ENCODE data around the gene CHIT1.

Gene CHIT1

DNA sequence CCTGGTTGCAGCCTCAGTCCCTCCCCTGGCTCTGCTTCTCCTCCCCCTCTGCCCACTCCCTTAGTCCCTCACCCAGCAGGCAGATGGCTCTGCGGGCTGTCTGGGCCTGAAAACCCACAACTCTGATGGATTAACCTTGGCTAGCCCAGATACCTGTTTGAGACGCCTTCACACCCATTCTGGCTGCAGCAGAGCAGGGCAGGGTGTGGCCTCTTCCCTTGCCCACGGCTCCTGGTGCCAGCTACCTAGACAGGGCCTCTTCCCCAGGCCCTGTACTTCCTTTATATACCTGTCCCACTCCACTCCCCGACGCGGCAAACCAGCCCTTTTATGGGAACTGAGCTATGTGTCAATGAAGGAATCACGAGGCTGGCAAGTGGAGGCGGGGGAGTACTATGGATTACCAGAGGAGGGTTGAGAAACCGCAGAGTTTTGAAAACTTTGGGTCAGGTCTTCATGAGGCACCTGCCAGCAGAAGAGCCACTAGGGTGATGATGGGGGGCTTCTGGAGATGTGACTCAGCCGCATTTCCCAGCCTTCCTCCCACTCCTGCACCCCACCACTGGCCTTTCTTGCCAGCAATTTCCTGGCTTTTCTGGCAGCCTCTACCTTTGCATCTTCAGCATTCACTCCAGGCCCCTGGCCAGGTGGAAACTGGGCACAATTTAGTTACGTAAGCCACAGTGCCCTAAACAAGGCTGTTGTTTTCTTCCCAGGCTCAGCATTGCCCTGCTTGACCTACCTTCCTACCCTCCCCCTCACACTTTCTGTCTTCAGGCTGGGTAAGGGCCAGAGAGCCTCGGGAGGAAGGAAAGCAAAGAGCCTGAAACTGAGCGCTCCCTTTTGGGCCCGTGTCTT is 42.8 kb downstream of the CHIT1 start, which contains the start of gene CHI3L1:
CHI3L1 (minus strand) TSS at position 259 of the 858 bp plus-strand sequence; CDS start at position 178, 81 bp downstream.
- peak; percentile 87 for DNase-seq

DNA sequence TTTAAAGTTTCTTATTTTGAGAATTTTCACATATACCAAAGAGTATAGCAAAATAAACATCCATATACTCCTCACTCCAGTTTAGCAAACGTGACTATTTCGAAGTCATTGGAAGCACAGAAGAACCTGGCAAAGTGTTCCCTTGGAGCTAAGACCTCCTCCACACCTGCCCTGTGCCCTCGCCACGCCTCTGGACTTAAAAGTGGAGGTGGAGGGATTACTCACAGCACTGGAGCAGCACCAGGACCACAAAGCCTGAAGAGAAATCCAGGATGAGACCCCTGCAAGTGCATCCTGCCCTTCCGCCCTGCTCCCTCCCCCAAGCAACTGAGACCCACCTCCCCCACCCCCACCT is 43.4 kb downstream of the CHIT1 start:
- no peak for DNase-seq

DNA sequence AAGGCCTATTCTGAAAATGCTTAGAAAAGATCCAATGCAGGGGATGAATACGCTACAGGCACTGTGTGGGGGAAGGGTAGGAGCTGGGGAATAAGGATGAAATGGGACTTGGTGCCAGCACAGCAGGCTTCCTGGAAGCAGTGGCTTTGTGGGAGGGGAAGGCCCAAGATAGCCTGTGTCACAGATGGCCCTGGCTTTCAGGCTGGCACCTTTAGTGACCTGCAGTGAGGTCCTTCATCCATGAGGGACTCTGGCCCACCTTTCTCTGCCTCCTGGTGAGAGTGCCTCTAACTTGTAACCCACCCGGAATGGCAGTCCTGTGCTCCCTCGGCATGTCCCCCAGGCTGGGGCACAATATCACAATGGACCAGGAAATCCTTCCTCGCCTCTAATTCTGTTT is 43.9 kb downstream of the CHIT1 start:
- no peak for DNase-seq

DNA sequence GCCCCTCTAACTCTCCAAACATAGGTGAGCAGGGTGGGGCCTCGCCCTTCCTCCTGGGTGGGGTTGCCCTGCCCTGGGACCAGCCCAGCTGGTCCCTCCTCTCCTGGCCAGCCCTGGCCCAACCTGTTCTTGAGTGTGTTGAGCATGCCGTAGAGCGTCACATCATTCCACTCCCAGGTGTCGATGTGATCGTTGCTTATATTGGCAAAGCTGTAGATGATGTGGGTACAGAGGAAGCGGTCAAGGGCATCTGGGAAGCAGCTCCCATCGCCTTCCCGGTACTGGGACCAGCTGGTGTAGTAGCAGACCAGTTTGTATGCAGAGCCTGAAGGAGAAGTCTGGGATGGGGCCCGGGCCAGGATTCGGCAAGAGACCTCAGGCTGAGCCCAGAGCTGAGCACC is 44.4 kb downstream of the CHIT1 start:
- DNase-seq: no peak

DNA sequence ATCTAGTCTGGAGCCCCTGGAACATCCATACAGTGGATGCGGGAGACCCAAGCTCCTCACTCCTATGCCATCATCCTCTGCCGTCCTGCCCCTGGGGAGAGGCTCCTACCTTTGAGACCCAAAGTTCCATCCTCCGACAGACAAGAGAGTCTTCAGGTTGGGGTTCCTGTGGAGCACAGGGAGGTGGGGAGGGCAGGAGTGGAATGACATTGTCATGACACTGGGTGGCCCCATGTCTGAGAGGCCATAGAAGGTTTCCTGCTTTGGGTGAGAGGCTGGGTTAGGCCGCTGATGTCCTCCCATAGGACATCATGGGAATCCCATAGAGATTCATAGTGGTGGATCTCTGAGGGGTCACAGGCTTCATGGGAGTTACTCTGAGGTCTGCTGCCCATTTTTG is 45.0 kb downstream of the CHIT1 start:
- DNase-seq: no peak

DNA sequence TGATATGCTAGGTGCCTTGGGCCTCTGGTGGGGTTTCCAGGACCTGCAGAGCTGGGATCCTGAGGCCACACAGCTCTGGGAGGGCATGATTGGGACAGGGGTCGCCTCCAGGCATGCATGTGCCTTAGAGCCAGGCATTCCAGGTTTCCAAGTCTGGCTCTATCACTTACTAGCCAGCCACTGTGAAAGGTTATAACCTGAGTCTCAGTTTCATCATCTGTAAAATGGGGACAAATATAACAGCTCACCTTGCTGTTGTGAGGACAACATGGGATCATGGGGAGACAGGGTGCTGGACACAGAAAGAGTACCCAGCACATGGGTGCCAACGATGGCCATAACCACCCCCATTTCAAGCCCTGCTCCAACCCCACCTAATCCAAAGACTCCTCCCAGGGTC is 45.6 kb downstream of the CHIT1 start:
- DNase-seq: no peak

DNA sequence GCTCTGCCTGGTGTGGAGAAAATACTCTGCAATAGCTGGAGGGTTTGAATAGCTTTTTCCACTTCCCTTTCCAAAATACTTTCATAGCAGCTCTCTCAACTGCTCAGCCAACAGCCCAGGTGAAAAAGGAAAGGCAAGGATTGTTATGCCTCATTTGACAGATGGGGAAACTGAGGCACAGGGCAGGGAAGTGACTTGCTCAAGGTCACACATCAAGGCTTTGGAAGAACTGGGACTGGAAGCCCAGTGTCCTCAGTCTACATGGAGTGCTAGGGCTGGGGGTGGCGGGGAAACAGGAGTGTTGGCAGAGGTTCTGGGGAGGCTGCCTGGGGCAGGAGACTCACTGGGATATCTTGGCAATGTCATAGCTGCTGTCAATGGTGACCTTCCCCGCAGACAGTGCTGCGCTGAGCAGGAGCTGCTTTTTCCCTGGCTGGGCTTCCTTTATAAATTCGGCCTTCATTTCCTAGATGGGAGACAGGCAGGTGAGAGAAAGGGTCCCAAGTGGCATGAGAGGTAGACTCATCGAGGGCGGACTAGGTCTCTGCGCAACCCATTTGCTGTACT is 47.0 kb downstream of the CHIT1 start:
- no peak for DNase-seq

DNA sequence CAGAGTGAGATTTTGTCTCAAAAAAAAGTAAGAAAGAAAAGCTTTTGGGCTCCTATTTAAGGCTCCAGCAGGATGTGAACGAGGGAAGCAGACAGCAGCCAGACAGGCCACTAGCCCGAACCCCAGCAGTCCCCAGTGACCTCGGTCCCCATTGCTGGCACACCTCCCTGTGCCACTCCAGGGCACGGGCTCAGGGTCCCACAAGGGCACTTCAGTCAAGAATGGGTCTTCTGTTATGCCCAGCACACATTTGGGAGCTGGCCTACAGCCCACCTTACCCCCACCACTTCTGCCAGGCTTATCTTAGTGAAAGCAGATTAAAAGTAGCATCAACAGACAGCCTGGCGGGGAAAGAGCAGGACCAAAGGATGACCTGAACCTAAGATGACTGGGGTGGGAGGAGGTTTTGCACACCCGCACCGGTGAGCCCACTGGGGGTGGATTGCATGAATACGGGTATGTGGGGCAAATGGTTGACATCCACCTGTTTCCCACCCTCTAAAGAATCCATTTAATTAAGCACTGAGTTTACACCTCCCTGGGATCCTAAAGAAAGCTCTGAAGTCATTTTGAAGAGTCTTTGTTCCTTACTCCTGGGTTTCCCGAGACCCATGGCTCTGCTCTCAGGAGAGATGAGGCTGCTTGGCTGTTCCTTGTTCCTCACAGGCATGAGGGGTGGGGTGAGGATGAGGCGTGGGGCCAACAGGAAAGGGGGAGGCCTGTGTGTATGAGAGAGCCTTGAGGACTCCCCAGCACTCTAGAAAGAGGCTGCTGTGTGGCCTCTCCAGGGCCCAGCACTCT is 47.7 kb downstream of the CHIT1 start:
- DNase-seq: peak; percentile 89

DNA sequence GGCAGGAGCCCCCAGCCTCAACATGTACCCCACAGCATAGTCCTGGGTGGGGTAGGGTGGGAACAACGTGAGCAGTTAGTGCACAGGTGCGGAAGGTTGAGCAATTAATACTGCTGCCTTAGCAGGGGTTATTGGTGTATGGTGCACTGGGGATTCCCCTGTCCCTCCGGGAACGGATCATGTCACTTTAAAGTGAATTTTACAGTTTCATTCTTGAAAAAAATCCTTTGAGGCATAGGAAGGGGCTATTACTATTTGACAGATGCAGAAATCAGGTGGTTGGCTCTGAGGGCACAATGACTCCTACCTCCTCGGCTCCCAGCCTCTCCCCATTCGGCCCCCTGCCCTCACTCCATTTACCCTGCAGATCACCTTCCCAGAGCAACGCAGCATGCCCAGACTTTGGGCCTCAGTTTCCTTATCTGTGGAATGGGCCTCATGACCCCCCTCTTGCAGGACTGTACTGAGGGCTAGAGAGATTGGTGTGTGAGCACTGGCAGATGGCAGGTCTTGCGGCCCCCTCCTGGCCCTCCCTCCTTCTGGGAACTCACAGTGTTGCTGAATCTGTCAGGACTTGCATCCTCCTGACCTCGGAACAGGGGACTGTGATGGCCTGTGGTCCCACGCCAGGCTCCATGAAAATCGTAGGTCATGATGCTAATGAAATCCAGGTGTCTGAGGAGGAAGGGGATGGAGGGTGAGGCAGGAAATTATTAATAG is 48.7 kb downstream of the CHIT1 start:
- peak; percentile 82 for DNase-seq

DNA sequence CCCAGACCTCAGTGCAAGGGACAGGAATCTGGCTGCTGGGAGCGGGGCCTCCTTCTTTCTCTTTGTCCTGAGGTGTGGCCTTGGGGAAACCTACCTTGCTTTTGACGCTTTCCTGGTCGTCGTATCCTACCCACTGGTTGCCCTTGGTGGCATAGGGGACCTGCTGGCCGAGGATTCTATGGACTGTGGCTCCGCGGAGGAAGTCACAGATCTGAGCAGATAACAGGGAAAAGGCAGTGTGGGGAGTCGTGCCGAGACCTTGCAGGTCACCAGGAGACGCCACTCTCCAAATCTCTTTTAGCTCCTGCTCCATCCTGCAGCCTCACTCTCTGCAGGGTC is 49.8 kb downstream of the CHIT1 start:
- no peak for DNase-seq

DNA sequence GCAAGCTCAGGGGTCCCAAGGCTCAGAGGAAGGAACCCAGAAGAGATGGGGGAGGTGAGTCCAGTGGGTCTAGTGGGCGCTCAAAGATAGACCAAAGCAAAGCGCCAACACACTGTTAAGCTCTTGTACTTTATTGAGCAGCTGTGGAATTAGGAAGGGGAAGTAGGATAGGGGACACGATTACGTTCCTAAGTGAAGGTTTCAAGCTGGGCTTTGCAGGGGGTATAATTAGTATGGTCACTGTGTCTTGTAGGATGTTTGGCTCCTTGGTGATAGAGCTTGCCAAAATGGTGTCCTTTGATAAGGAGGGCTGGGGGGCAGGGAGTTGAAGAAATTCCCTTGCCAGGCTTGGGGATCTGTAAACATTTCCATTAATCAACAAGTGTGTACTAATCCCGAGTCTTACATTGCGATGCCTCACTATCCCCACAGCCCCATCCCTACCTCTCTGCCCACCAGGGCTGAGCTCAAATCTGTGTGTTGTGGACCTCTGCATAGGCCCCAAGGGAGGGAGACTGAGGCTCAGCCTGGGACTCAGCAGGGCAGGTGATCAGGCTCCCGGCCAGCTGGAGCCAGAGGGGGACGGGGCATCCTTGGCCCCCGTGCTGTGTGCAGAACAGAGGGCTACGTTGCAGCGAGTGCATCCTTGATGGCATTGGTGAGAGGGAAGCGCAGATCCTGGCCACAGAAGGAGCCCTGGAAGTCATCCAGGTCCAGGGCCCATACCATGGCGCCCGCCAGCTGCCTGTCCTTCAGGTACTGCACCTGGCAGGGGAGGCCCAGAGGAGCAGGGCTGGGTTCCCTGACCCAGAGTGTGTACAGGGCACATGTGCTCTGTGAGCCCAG is 50.4 kb downstream of the CHIT1 start:
- DNase-seq: peak; percentile 71

DNA sequence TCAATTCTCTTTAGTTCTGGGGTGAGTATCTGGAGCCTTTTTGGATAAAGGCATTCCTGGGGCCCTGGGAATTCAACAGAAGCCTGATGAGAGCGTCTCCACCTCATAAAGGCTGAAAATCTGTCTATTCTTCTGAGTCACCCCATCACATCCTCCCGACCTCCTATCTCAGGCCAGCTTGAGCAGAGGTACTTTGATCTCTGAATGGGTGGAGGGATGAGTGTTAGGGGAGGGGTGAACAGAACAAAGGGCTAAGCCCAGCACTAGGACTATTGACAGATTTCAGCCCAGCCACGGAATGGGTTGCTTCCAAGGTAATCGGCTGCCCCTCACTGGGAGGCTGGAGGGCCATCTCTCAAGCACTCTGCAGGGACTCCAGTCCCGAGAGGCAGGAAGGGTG is 51.4 kb downstream of the CHIT1 start:
- DNase-seq: peak; percentile 92

DNA sequence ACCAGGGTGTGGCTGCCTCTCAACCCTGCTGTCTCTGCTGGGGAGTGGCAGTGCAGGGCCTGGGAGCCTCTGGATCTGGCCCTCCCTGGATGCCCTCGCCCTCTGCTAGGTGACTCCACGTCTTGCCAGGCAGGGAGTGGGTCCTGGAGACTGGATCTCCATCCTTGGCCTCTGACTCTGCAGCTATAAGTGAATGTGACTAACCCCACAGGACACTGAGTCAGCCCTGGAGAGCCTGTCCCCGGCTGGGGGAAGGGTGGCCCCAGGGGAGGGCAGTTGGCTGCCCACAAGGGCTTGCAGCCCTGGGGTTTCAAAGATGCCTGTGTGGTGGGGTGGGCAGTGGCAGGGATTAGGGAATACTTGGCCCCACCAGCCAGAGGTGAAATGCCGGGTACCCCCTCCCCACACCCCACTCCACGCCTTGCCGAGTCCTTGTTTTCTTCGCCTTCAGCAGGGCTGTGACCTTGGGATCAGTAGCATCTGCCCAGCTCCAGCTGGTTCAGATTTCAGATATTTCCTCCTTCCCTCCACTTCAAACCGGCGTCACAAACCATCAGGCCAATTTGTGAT is 51.9 kb downstream of the CHIT1 start:
- peak; percentile 87 for DNase-seq

DNA sequence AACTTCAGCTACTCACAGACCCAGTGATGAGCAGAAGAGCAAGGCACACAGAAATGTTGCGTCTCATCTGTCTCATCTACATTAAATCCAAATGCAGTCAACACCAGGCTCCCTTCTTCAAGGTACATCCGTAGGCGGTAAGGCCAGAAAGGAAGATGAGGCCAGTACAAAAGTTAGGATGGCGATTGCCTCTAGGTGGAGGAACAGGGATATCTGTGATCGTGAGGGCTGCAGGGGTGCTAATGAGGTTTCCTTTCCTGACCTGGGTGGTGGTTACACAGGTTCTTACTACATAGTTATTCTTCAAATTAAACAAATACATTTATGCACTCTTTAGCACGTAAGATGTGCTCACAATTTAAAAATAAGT is 52.5 kb downstream of the CHIT1 start:
- peak; percentile 55 for DNase-seq

DNA sequence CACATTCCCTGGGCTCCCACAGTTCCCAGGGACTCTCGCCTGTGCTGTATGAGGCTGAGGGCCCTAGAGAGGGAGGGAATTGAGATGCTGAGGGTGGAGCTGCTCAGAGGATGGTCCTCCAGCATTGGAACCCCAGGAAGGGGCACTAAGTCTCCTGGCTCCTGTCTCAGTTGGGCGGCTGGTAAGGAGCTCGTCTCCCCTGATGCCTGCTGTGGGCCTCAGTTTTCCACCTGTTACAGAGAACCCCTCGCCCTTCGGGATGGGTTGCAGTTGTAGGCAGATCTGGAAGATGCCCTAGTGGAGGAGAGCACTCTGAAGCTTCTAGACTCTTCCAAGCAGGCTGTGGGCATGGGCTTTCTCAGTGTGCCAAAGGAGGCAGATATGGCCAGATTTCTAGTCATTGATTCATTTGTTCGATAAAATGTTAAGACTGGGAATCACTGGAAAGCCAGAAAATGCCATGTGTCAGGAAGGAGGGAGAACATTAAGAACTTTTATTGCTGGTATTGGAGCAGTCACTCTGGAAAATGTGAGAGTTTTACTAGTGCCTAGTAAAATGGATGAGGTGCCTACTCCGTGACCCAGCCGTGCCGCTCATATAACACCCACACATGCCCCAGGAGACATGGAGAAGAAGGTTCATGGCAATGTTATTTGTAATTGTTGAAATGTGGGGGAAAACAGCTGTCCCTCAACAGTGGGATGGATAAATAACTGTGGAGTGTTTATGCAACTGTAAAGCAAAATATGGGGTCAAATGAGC is 53.0 kb downstream of the CHIT1 start:
- DNase-seq: no peak

DNA sequence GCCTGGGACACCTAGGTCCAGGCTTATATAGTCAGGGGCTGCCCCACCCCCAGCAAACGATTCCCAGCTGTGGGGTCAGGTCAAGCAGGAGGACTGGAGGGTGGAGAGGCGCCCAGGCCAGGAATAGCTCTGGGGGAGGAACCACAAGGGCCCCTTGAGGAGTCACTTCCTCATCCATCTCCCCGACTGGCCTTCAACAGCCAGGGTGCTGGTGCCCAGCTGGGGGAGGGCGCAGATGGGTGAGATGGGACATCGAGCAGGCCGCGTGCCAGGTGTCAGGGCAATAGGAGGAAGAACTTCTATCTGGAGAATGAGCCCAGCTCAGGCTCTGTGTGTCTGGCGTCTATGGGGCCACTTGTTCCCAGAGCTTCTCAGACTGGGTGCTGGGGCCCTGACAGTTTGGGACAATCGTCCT is 53.6 kb downstream of the CHIT1 start:
- DNase-seq: no peak

DNA sequence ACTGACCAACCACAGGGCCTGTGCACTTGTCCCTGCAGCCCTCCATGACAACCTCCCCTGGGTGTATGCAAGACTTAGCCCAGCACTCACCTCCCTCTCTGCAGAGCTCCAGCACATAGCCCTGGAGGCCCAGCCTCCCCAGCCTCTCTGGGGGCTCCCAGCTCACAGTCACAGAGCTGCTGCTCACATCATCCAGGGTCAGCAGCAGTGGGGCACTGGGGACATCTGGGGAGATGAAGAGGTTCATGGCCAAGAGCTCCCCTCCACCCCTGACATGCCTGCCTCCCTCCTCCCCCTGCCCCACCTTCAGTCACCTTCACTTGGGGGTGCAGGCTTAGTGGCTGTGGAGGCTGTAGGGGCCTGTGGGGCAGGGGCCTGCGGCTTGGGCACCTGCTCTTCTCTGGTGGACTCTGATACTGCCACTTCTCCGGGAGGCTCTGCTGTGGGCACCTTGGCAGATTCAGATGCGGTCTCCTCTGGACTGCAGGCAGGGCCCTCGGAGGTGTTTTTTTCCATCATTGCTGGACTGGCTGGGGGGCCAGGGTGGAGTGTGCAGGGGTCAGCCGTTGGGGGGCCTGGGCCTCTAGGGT is 54.1 kb downstream of the CHIT1 start, which contains the start of gene MYBPH:
MYBPH (minus strand) TSS at position 590 of the 590 bp plus-strand sequence; CDS start at position 519, 71 bp downstream.
- no peak for DNase-seq

DNA sequence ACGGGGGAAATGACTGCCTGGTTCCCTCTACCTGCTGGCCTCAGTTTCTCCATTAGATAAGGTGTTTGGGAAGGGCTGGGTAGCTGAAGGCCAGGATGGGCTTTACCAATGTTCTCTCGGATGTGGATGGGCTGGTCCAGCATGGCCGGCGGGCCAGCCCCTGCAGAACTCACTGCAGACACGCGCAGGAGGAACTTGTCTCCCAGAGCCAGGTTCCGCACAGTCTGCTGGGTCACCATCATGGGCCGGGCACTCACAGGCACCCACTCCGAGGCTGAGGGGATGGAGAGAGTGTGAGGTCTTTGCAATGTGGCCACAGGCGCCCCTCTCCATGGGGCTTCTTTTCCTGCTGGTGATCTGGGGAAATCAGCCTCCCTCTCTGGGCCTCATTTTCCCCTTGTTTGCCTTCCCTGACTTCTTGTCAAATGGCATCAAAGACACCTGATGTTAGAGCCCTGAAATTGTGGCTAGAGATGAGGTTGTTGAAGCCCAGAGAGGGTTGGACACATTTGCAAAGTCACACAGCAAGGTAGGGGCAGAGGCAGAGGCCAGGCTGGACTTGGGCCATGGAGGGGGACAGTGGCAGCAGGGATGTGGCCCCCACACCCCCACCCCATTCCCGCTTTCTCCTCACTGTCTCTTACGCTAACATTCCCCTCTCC is 55.0 kb downstream of the CHIT1 start:
- DNase-seq: no peak

DNA sequence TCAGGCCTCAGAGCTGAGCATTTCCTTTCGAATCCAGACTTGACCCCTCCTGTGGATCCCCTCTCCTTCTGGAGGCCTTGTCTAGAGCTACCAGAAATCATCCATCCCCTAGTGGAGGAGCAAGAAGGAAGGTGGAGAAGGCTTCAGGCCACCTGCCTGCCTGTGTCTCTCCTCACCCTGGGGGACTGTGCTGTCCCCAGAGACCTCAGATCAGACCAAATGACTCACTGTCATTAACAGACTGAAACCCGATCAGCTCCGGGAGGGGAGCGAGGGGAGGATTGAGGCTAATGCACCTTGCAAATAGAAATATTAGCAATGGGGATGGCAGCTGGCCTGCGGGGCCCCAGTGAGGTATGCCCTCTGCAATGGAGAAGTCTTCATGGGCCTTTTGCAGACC is 55.9 kb downstream of the CHIT1 start:
- DNase-seq: peak; percentile 99

DNA sequence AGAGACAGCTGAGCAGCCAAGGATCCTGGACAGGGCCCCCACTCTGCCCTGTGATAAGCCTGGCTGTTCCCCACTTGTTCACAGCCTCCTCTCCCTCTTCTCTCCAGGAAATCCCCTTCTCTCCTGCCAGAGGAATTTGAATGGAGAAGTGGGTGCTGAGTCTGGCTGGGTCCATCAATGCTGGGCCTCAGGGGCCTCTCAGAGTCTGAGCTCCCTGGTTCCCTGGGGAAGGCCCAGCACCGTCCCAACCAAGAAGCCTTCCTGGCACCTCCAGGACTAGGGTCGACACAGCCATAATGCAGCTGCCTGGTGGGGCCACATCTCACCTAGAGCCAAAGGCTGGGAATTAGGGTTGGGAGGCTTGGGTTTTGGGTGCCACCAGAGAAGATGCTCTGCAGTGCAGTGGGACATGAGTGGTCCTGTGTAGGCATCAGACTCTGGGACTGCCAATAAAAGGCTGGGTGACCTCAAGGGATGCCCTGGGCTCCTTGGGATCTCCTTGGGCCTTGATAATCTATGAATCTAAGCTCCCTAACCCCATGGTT is 56.4 kb downstream of the CHIT1 start:
- no peak for DNase-seq
